NCI-H82 (cell line): ENCODE data around the gene BCL7C.
A peak's percentile ranks its signal among the peaks of the same experiment; 100 is the strongest.
"Not testable (repeated sequence)": the region's sequence is repeated elsewhere in the genome, so short reads cannot be mapped to it uniquely, and the experiment has no call there.

Experiments used
- DNase-seq: peaks from one replicate; lab custom pipeline; 2025; lab: John Stamatoyannopoulos, UW

BCL7C gene

DNA sequence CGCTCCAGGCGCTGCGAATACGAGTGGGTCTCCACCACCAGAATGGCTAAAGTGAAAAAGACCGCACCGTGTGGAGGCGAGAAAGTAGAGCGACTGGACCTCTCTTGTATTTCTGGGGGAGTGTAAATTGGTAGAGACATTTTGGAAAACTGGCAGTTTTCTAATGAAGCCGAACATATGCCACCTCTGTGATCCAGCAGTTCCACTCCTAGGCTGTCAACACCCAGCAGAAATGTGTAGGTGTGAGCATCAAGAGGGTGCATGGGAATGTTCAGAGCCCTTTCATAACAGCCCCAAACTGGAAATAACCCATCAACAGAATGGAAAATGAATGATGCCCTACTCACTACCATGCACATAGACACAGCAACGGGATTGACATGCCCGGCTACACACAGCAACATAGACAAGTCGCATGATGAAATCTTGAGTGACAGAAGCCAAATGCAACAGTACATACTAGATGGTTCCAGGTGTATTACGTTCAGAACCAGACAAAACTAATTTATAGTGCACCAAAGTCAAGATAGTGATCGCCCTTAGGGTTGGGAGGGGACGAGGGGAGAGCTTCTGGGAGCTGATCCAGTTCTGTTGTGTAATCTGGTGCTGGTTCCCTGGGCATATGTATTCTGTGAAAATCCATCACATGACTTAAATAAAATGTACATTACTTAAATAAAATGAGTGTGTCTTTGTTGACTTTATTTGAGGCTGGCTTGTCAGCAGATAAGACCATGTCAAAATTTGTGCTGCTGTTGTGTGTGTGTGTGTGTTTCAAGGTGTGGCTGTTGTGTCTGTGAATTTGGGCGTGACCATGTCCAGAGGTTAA is 877 bp upstream of the BCL7C start:
- DNase-seq = no peak

DNA sequence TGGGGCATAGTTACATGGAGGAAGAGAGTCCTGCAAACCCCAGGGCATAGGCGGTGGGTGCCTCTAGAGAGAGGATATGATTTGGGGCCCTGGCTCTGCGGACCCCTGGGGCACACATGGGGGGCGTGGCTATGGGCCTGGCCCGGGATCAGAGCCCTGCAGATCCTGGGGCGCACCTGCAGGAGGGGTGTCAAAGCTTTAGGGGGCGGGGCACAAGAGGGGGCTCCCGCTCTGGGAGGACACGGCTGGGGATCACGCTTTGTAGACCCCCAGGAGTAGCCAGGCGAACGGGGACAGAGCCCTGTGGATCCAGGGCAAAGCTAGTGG is 497 bp downstream of the BCL7C start:
- DNase-seq = peak; percentile 45

DNA sequence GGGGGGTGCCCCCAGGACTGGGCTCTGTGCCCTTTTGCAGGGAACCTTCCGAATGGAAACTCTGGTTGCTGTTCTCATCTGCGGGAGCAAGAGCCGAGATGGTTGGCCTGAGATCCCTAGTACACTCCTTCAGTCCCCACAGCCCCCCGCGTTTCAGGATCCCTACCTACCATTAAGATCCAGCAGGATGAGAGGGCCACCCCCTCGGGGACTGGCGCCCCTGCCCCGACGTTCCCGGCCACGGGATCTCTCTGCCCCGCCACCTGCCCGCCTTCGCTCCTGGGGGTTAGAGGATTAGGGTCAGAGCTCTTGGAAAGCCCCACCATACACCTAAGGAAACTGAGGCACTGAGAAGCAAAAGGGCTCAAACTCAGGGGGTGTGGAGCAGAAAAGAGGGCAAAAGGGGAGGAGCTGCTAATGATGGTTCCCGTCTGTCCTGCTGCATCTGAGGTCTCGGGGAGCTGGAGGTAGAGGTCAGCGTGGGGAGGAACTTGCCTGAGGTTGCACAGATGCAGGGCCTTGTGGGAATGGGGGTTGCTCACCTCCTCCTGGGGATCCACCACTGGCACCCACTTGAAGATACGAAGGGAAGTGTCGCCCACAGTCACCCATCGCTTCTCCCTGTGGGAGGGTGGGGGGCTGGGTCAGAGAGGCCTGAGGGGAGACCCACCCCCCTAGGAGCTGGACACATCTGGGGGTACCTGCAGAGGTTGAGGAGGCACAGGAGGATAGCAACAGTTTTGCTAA is 1.0 kb downstream of the BCL7C start:
- no peak for DNase-seq

DNA sequence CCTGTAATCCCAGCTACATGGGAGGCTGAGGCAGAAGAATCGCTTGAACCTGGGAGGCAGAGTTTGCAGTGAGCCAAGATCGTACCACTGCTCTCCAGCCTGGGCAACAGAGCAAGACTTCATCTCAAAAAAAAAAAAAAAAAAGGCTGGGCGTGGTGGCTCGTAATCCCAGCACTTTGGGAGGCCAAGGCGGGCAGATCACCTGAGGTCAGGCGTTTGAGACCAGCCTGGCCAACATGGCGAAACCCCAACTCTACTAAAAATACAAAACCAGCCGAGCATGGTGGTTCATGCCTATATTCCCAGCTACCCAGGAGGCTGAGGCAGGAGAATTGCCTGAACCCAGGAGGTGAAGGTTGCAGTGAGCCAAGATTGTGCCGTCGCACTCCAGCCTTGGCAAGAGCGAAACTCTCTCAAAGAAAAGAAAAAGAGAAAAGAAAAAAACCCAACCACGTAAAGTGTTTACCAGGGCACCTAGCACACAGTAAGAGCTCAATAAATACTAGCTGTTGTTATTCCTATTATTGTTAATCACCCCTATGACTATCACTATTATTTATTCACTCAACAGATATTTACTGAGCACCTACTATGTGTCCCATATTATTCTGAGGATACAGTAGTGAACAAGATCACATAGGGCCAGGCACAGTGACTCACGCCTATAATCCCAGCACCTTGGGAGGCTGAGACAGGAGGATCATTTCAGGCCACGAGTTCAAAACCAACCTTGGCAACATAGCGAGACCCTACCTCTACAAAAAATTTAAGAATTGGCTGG is 2.6 kb downstream of the BCL7C start:
- DNase-seq = not testable (repeated sequence)

DNA sequence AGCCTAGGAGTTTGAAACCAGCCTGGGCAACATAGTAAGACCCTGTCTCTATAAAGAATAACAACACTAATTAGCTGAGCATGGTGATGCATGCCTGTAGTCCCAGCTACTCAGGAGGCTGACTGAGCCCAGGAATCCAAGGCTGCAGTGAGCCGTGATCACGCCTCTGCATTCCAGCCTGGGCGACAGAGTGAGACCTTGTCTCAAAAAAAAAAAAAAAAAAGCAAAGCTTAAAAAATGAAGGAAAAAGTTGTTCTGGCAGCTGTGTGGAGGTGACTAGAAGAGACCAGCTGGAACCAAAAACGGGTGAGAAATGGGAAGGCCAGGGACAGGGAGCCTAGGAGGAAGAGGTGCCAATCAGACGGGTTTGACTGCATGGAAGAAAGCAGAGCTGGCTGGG is 4.2 kb downstream of the BCL7C start:
- DNase-seq = no peak

DNA sequence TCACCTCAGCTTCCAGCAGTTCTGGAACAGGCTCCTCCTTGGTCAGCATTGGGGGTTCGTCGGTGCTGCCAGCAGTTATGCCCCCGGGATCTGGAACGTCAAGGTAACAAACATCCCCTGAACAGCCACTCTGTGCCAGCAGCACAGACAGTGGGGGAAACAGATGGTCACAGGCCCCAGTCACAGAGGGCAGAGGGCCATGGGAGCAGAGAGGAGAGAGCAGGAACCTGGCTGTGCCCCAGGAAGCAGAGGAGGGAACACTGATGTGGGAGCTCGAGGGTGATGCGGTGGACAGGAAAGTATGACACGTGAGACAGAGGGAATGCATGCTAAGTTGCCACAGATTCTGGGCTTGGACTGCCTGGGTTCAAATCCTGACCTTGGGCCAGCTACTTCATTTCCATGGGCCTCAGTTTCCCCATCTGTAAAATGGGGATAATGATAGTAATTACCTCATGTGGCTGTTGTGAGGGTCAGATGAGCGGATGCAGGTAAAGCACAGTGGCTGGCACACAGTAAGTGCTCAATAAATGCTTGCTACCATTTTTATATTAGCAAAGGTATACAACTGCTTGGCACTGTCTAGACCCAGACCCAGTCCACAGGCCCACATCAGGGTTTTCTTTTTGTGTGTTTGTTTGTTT is 4.9 kb downstream of the BCL7C start:
- DNase-seq = no peak

DNA sequence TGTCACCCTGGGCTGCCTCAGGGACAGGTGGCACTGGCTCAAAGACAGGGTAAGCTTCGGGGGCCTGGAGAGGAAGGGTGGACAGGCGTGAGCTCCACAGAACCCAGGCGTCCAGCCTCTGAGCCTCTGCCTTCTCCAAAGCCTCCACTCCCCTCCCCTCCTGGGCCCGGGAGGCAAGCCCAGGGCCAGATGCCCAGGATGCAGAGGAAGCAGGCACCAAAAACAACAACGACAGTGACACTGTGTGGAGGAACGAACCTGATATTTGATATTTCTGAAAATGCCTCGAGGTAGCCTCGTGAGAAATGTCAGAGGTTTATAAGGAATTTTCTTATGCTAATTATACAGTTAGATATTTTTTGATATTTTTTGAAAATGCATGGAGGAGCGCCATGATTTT is 6.0 kb downstream of the BCL7C start:
- DNase-seq = no peak

DNA sequence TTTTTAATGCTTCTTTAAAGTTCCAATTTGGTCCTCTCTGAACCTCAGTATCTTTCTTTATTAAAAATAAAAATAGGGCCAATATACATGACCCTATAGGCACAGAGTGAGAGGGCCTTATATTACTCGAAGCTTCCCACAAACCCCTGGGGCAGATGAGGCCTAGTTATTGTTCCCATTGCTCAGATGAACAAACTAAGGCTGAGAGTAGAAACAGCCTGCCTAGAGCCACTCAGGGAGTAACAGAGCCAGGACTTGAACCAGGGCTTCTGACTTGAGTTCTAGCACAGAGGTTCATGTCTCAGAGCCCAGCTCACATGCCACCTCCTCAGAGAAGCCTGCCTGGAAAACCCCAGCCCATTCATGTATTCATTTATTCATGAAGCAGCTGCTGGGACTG is 7.7 kb downstream of the BCL7C start:
- no peak for DNase-seq

DNA sequence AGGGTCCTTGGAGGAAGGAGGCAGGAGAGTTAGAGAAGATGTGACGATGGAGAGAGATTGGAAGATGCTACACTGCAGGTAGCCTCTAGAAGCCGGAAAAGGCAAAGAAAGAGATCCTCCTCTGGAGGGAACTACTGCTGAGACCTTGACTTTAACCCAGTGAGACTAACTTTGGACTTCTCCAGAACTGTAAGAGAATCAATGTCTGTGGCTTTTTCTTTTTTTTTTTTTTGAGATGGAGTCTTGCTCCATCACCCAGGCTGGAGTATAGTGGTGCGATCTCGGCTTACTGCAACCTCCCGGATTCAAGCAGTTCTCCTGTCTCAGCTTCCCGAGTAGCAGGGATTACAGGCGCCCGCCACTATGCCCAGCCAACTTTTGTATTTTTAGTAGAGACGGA is 8.7 kb downstream of the BCL7C start:
- no peak for DNase-seq

DNA sequence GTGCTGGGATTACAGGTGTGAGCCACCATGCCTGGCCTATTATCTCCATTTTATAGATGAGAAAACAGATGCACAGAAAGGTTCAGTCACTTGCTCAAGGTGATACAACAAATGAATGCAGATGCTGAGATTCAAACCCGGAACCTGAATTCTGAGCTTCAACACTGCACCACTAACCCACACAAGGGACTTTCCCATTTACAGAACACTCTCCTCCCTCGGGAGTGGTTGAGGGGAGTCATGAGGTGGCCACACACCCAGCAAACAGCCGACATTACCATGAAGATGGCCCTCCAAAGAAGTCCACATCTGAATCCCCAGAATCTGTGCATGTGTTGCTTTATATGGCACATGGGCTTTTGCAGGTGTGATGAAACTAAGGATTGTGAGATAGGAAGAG is 9.1 kb downstream of the BCL7C start:
- DNase-seq = no peak

DNA sequence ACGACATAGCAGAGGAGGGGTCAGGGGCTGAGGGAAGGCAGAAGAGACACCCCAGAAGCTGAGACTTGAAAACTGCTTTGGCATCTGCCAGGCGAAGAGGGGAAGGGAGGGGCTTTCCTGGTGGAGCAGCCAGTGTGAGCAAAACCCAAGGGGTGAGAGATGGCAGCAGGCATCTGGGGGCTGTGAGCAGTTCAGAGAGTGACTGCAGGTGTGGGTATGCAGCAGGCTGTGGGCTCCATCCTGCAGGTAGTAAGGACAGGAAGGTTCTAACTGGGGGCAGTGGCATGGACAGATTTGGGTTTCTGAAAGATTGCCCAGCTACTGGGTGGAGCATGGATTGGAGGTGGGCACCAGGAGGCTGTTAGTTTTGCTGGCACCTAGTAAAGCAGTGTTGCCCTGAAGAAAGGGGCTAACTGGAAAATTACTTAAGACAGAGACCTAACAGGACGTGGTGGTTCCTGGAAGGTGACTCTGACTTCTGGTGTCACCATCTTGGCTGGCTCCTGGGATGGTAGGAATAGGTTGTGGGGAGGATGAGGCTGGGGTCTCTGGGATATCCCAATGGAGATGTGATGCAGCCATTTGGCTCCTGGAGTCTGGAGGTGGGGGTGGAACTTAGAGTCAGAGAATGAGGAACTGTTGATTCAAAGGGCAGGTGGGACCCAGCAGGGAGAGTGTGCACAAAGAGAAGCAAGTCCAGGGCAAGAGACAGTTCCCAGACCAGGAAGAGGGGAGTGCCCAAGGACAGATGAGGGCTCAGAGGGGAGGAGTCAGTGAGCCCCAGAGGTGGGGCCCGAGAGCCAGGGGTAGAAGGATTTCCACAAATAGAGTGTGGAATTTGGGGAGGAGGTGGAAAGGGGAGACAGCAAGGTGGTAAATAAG is 11.2 kb downstream of the BCL7C start:
- no peak for DNase-seq

DNA sequence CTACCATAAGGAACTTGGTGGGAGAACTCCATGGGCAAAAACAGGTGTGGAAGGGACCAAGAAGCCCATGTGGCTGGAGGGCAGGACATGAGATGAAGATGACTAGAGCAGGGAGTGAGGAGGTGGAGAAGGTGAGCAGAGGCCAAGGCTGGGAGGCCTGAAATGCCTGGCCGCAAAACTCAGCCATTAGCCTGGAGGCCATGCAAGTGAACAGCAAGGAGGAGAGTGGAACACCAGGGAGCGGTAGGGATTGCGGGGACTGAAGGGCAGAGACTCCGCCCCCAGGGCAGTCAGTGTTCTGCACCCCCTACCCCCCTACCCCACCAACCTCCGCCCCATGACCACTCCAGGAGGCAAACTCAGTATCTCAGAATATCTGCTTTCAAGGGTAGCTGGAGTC is 17.0 kb downstream of the BCL7C start:
- peak; percentile 29 for DNase-seq

DNA sequence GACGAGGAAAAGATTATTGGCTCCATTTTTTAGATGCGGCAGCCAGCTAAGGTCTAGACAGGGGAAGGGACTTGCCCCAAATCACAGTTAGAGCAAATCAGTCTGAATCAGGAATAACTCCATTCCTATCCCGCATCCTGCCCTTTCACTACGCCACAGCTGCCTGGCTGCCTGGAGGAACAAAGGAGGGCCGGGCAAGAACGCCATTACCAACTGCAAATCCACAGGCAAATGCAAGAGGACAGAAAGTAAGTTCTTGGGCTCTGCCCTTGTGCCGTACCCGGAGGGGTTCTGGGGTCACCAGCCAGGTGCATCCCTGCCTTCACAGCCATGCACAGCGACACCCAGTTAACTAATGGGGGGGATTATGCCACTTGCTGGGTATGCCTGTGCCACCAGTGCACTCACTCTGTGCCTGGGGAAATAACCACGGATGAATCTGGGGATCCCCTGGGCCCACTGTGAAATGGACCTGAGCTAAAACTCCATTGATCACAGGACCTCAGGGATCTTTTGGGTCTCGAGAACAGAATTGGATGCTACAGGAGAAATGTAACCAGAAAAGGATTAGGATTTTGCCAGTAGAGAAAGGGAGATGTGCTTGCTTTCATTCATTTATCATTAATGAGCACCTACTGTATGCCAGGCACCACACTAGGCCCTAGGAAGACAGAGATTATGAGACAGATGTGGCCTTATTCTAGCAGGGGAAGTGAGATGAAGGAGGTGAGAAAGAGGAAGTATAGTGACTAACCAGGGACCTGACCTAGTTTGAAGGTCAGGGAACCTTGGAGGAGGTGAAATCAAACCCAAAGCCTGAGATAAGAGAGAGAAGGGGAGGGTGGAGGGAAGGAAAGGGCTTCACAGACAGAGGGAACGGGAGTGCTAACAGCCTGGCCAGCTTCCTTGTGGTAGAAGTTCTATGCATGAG is 17.7 kb downstream of the BCL7C start:
- peak; percentile 31 for DNase-seq

DNA sequence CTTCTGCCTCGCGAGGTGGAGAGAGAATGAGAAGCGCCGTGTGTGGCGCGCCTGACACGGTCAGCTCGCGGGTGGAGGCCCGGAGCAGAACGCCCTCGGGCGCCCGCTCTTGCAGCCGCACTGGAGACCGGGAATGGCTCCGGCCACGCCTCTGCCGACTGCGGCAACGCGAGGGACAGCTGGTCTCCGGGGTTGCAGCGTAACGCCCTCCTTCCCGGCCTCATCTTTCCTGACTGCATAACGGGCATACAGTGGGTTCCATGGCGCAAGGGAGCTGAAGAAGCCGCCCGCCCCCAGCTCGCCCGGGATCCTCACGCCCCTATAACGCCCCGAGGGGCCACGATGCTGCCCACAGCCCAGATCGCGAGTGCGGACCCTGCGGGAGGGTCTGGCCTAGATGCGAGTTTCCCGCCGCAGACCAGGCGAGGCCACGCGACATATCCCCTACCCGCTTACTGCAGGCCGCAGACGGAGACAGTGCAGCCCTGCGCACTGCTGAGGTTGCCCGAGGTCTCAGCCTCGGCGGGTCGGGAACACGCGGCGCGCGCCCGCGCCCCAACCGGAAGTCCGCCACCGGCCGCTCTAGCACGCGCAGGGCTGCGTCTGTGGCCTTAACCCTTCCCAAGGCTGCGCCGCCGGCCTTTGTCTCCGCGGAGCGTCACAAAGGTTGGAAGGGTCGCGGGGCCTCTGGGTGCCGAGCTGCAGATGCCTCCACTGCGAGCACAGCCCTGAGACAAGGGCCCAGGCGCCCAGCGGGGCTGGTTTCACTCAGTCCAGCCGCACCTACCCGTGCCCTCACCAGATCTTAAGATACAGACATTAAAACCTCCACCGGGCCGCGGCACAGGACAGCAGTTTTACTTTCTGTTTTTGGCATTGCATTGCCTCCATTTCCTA is 18.8 kb downstream of the BCL7C start:
- DNase-seq = peak; percentile 95

DNA sequence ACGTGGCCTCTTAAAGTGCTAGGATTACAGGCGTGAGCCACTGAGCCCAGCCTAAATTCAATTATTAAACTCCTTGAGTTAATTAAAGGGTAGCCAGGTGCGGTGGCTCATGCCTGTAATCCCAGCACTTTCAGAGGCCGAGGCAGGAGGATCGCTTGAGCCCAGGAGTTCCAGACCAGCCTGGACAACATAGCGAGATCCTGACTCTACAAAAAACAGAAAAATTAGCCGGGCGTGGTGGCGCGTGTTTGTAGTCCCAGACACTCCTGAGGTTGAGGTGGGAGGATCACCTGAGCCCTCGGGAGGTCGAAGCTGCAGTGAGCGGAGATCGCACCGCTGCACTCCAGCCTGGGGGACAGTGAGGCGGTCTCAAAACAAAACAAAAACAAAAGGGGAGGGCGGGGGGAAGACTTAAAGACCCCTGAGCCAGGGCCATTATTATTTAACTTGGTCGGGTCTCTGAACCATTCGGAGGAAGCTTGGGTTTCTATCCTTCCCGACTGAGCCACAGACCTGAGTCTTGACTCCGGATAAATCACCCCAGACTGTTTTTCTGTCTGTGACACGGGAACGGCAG is 19.5 kb downstream of the BCL7C start:
- DNase-seq = peak; percentile 86

DNA sequence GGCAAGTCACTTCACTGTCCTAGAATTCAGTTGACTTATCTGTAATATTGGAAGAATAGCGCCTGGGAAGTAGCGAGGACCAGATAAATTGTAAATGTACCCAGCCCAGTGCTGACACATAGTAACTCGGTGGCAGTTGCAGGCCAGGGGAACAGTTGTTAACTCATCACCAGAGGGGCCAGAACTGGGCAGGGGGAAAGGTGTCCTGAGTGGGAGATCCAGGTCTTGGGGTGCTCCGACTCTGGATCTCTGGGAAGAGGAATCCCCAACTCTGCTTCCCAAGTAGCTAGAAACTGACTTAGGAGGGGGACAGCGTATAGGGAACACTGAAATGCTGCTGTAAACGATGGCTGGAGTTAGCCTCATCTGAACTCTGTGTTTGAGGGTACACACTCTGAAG is 23.0 kb downstream of the BCL7C start:
- DNase-seq = no peak

DNA sequence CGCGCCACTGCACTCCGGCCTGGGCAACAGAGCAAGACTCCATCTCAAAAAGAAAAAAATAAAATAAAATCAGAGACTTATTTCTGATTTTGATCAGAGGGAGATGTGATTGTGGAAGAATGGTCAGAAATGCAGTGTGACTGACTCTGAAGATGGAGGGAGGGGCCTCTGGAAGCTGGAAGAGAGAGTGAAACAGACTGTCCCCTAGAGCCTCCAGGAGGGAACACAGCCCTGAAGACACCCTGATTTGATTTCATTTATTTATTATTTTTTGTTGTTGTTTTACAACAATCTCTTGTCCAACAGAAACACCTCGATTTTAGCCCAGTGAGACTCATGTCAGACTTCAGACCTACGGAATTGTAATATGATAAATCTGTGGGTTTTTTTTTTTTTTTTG is 26.1 kb downstream of the BCL7C start:
- peak; percentile 28 for DNase-seq

DNA sequence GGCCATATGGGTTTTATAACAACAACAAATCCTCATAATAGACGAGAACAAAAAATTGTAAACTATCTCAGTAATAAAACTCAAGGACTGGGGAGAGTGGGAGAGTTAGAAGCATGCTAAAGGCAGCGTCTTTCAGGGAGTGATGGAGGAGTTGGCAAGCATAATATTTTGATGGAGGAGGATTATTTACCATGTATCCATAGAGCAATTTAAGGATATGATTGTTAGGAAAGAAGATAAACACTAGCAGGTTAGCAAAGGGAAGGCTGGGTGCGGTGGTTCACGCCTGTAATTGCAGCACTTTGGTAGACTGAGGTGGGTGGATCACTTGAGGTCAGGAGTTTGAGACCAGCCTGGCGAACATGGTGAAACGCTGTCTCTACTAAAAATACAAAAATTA is 27.8 kb downstream of the BCL7C start:
- no peak for DNase-seq

DNA sequence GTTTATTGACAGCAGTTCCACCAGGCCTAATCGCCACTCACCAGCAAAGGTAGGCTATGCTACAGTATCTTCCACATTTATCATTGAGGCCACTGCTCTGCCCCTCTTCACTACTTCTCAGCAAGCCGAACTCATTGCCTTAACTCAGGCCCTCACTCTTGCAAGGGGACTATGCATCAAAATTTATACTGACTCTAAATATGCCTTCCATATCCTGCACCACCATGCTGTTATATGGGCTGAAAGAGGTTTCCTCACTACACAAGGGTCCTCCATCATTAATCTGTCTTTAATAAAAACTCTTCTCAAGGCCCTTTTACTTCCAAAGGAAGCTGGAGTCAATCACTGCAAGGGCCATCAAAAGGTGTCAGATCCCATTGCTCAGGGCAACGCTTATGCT is 30.7 kb downstream of the BCL7C start:
- not testable (repeated sequence) for DNase-seq
